Midbrain (tissue), 1 donor: Measurements from ENCODE around the gene DNAJC12.
"Not testable (repeated sequence)": the region's sequence is repeated elsewhere in the genome, so short reads cannot be mapped to it uniquely, and the experiment has no call there.

Source experiments
- DNase-seq: peaks from one replicate; lab custom pipeline; 2025; lab: John Stamatoyannopoulos, UW

The DNAJC12 gene

GRCh38 chr10:67763499-67764011, 74.4 kb downstream of the DNAJC12 start:
- peak; percentile 85 for DNase-seq

- not testable (repeated sequence) for DNase-seq
Measured at GRCh38 chr10:67762567-67762966, 75.4 kb downstream of the DNAJC12 start.

GRCh38 chr10:67760272-67760671, 77.7 kb downstream of the DNAJC12 start:
- no peak for DNase-seq
